B cell (primary cell): ENCODE measurements around the gene ECT2. TPM values are rescaled to one million over a fixed set of nuclear protein-coding genes. Genes with fewer than 3 reads are reported as not detected.

Source experiments
- ATAC-seq: fragments of 200-7000 bp; cut with Tn5 transposase; one replicate; pipeline ENCODE4 v1.10.0; 2021; ENCODE audit warnings: low read depth, mild to moderate bottlenecking, moderate number of reproducible peaks, moderate library complexity
- CTCF ChIA-PET: fragments of 350-600 bp; sonication (Branson Sonifier 250); formaldehyde crosslinking; loops from one replicate; lab custom pipeline; 2021; ENCODE audit warnings: antibody characterized with exemption, inconsistent platforms; lab: Charles Lee
- POLR2A ChIA-PET: fragments of 350-600 bp; sonication (Branson Sonifier 250); formaldehyde crosslinking; loops from one replicate; lab custom pipeline; 2021; ENCODE audit warnings: antibody characterized with exemption; lab: Charles Lee
- DNase-seq: peaks from one replicate; pipeline ENCODE4 v3.0.0; 2013
- H2AFZ ChIP-seq: 2 replicates; pipeline ENCODE4 v1.6.1; 2012; ENCODE audit warnings: mild to moderate bottlenecking, low read depth, low read length; ENCODE audit not compliant: insufficient read depth, poor library complexity, severe bottlenecking
- H3K27ac ChIP-seq, 2 donors: 1 replicate in 1 of 2; 2 replicates in 1 of 2; pipeline ENCODE4 v1.5.1; 2012 to 2013; ENCODE audit warnings: low read length in 2 of 2, mild to moderate bottlenecking in 2 of 2, moderate library complexity in 1 of 2
- H3K27me3 ChIP-seq, 4 experiments: fragments of 200-600 bp in 1 of 4; sonication (generic) in 1 of 4; replicated peaks in 1 of 4; 1 replicate in 2 of 4; 2 replicates in 2 of 4; pipeline versions ENCODE4 v1.6.1 to v1.7.0; 2013 to 2016; ENCODE audit warnings: low read length in 3 of 4, mild to moderate bottlenecking in 2 of 4, mixed read lengths in 1 of 4, moderate library complexity in 1 of 4; ENCODE audit not compliant: insufficient read depth in 4 of 4, control insufficient read depth in 3 of 4; ENCODE audit errors: control extremely low read depth in 1 of 4
- H3K36me3 ChIP-seq, 2 experiments: replicated peaks in 1 of 2; 1 replicate in 1 of 2; 2 replicates in 1 of 2; pipeline versions ENCODE4 v1.6.1 to v1.7.1; 2013; ENCODE audit warnings: low read length in 1 of 2; ENCODE audit not compliant: insufficient read depth in 2 of 2, control insufficient read depth in 1 of 2; ENCODE audit errors: control extremely low read depth in 1 of 2, extremely low read depth in 1 of 2
- H3K4me1 ChIP-seq, 2 donors: fragments of 200-600 bp in 1 of 2; sonication (generic) in 1 of 2; 1 replicate in 1 of 2; 2 replicates in 1 of 2; pipeline versions ENCODE4 v1.5.1 to v1.6.1; 2013 to 2017; ENCODE audit warnings: low read length in 2 of 2; ENCODE audit not compliant: control insufficient read depth in 2 of 2, insufficient read depth in 2 of 2
- H3K4me2 ChIP-seq: replicated peaks from 2 replicates; pipeline ENCODE3; 2012; ENCODE audit warnings: mild to moderate bottlenecking, low read depth, low read length; ENCODE audit not compliant: poor library complexity, severe bottlenecking
- H3K4me3 ChIP-seq, 5 experiments: fragments of 200-600 bp in 1 of 5; sonication (generic) in 1 of 5; 1 replicate in 3 of 5; 2 replicates in 2 of 5; pipeline versions ENCODE4 v1.5.1 to v1.7.0; 2011 to 2016; ENCODE audit warnings: low read length in 4 of 5, mild to moderate bottlenecking in 4 of 5, low read depth in 2 of 5, control low read depth in 1 of 5, moderate library complexity in 1 of 5; ENCODE audit not compliant: insufficient read depth in 1 of 5; ENCODE audit errors: control extremely low read depth in 1 of 5, extremely low read depth in 1 of 5
- H3K79me2 ChIP-seq: fragments of 200-600 bp; sonication (generic); one replicate; pipeline ENCODE4 v1.6.0; 2016; ENCODE audit warnings: low read length; ENCODE audit not compliant: control insufficient read depth, insufficient read depth
- H3K9ac ChIP-seq: fragments of 200-600 bp; sonication (generic); 2 replicates; pipeline ENCODE4 v1.6.1; 2017; ENCODE audit warnings: mild to moderate bottlenecking, low read length, moderate library complexity
- H3K9me3 ChIP-seq, 3 donors: one replicate each; pipeline versions ENCODE4 v1.6.1 to v1.7.1; 2013; ENCODE audit warnings: low read length in 2 of 3; ENCODE audit not compliant: control insufficient read depth in 2 of 3, insufficient read depth in 1 of 3; ENCODE audit errors: control extremely low read depth in 1 of 3
- H4K20me1 ChIP-seq: 2 replicates; pipeline ENCODE4 v1.6.0; 2012; ENCODE audit warnings: mild to moderate bottlenecking, low read length; ENCODE audit not compliant: insufficient read depth, control insufficient read depth, poor library complexity, severe bottlenecking
- H3K27ac Mint-ChIP-seq: one replicate; pipeline ENCODE4 v1.8.0; 2021; ENCODE audit warnings: mixed read lengths
- H3K27me3 Mint-ChIP-seq: one replicate; pipeline ENCODE4 v1.8.0; 2021; ENCODE audit warnings: mixed read lengths
- H3K4me1 Mint-ChIP-seq: one replicate; pipeline ENCODE4 v1.8.0; 2021; ENCODE audit warnings: mixed read lengths
- H3K4me3 Mint-ChIP-seq: one replicate; pipeline ENCODE4 v1.8.0; 2021; ENCODE audit warnings: mixed read lengths
- H3K9me3 Mint-ChIP-seq: one replicate; pipeline ENCODE4 v1.8.0; 2022; ENCODE audit warnings: mixed read lengths; ENCODE audit not compliant: insufficient read depth
- EZH2 ChIP-seq: IDR thresholded peaks from 2 replicates; pipeline ENCODE4 v1.6.1; 2012; ENCODE audit warnings: borderline replicate concordance, low read depth, mild to moderate bottlenecking, moderate library complexity, low read length; ENCODE audit not compliant: insufficient read depth, poor library complexity, severe bottlenecking
- WGBS: methylation state at CpG from one replicate; pipeline ENCODE4 v1.1.5; 2013; ENCODE audit warnings: missing lambda C conversion rate; ENCODE audit not compliant: insufficient coverage; 5-methylcytosine and 5-hydroxymethylcytosine counted together
- intact Hi-C: fragments of 100-400 bp; cut with micrococcal nuclease; formaldehyde crosslinking; loops from one replicate; pipeline ENCODE4 v1.10.0; 2022
- polyA plus RNA-seq: library from polyadenylated mRNA; depleted of rRNA; stranded (reverse); fragments of >200 nt; gene quantifications from 2 replicates; pipeline ENCODE4 v1.2.3, GENCODE V29; 2012
- total RNA-seq, 2 donors: library from RNA; stranded (reverse); fragments of 120-200 nt in 1 of 2; gene quantifications; 1 replicate in 1 of 2; 2 replicates in 1 of 2; pipeline versions ENCODE4 v1.2.3 to v1.2.4, GENCODE V29; 2013 to 2022
- TF ChIP-seq, protein P1 (sequence below): fragments of 200-600 bp; IDR thresholded peaks from one replicate; pipeline ENCODE4 v1.8.0; 2022; ENCODE audit warnings: antibody characterized with exemption, mild to moderate bottlenecking

Gene ECT2
- total and polyA plus RNA-seq, 2 donors (not counting 1 experiment from before 2014, with no cell fraction given) = 1.00 to 5.1 TPM

DNA sequence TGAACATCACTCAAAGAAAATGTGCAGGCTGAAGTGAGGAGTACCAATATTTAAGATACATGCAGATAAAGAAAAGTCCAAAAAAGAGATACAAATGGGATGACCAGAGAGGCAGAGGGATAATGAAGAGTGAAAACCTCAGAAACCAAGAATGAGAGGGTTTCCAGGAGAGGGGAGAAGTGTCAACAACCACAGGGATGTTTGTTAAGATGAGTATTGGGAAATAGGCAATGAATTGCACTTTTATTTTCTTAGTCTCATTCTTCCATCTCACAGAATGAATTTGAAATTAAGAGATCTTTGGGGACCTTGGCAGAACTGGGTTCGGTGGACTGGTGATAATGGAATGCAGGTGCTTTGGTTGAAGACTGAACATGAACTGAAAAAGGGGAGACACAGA, 102.5 kb downstream of the ECT2 start:
- H3K27ac ChIP-seq = no peak overlapping the region
- TF ChIP-seq EZH2 = no peak
- TF ChIP-seq, protein P1, sequence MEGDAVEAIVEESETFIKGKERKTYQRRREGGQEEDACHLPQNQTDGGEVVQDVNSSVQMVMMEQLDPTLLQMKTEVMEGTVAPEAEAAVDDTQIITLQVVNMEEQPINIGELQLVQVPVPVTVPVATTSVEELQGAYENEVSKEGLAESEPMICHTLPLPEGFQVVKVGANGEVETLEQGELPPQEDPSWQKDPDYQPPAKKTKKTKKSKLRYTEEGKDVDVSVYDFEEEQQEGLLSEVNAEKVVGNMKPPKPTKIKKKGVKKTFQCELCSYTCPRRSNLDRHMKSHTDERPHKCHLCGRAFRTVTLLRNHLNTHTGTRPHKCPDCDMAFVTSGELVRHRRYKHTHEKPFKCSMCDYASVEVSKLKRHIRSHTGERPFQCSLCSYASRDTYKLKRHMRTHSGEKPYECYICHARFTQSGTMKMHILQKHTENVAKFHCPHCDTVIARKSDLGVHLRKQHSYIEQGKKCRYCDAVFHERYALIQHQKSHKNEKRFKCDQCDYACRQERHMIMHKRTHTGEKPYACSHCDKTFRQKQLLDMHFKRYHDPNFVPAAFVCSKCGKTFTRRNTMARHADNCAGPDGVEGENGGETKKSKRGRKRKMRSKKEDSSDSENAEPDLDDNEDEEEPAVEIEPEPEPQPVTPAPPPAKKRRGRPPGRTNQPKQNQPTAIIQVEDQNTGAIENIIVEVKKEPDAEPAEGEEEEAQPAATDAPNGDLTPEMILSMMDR = no peak
- intact Hi-C loops = no loop called here

DNA sequence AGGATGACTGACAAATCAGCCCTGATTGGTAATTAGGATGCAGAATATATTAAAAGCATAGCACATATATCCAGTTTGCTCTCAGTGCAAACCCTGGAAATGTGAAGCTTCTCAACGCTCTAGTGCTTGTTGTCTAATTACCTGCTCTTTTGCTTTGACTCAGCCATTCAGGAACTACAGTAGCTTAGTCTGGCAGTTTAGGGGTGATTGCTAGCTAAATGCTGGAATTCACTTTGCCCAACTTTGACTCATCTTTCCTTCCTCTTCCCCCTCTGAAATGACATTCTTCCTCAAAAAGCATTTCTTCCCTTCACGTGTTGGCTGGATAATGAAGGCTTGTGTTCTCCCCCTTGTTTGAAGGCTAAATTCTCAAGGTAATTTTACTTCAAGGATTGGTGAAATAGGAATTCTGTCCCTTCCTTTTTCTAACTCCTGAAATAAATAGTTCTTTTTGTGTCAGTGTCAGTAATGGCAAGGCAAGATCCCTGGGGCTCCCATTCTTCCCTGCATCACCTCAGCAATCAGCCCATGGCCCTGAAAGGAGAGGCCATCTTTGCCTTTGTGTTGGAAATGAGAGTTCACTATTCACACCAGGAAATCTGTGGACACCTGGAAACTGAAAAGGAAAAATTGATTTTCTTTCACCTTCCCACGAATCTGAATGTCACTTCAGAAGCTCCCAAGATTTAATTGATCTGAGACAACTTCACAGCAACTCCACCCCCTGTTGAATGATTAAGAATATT, 103.6 kb downstream of the ECT2 start:
- Mint-ChIP-seq H3K4me3 (no peak overlapping the region), H3K27ac (no peak overlapping the region), H3K9me3 (no peaks in the 10 kb centered on the region), H3K4me1 (no peaks in the 10 kb centered on the region), H3K27me3 (no peaks in the 10 kb centered on the region)
- Histone ChIP-seq H3K4me1 (no peaks in the 10 kb centered on the region), H3K9ac (no peak overlapping the region), H3K27ac (no peak overlapping the region), H4K20me1 (no peaks in the 10 kb centered on the region), H3K4me2 (no peak overlapping the region), H3K4me3 (no peak overlapping the region), H3K9me3 (no peaks in the 10 kb centered on the region), H3K36me3 (no peaks in the 10 kb centered on the region), H2AFZ (no peak overlapping the region), H3K79me2 (no peaks in the 10 kb centered on the region), H3K27me3 (no peaks in the 10 kb centered on the region)
- WGBS = no CpG with 5 or more reads among the region's 3 CpGs
- DNase-seq (no peak), ATAC-seq (no peak)
- ChIA-PET CTCF (no interaction called here), POLR2A (no interaction called here)
- intact Hi-C loops = no loop called here
- TF ChIP-seq, protein P1 = no peak
- no peak for TF ChIP-seq EZH2

More for the DNA sequence above, 102.5 kb downstream of the ECT2 start:
- Histone ChIP-seq H3K36me3 (no peaks in the 10 kb centered on the region), H2AFZ (no peak overlapping the region), H3K79me2 (no peaks in the 10 kb centered on the region), H3K9ac (no peak overlapping the region), H3K9me3 (no peaks in the 10 kb centered on the region), H3K4me2 (no peak overlapping the region), H3K4me3 (no peak overlapping the region), H3K27me3 (no peaks in the 10 kb centered on the region), H3K4me1 (no peaks in the 10 kb centered on the region), H4K20me1 (no peaks in the 10 kb centered on the region)
- Mint-ChIP-seq H3K27ac (no peak overlapping the region), H3K27me3 (no peaks in the 10 kb centered on the region), H3K9me3 (no peaks in the 10 kb centered on the region), H3K4me3 (no peak overlapping the region), H3K4me1 (no peaks in the 10 kb centered on the region)
- DNase-seq (no peak), ATAC-seq (no peak)
- POLR2A ChIA-PET = no interaction called here
- CTCF ChIA-PET = no interaction called here
- WGBS = 86% methylated on average over 1 of the region's 1 CpG
